Left hindlimb (tissue), 1 donor: ENCODE data around the gene F12.
"Not testable (repeated sequence)": the region's sequence is repeated elsewhere in the genome, so short reads cannot be mapped to it uniquely, and the experiment has no call there.

Source experiments
- DNase-seq: peaks from one replicate; pipeline ENCODE4 v3.0.0-alpha.2; 2018

F12 gene

GRCh38 chr5:177432143-177432838 lies 22.9 kb upstream of the F12 start:
- no peak for DNase-seq

GRCh38 chr5:177431317-177432142 lies 22.2 kb upstream of the F12 start:
- no peak for DNase-seq

GRCh38 chr5:177430972-177431316 lies 21.6 kb upstream of the F12 start:
- DNase-seq, result no peak

GRCh38 chr5:177430140-177430951 lies 21.0 kb upstream of the F12 start:
- no peak for DNase-seq

- no peak for DNase-seq
Measured at GRCh38 chr5:177429248-177430040, 20.1 kb upstream of the F12 start.

GRCh38 chr5:177428574-177429217 lies 19.3 kb upstream of the F12 start:
- no peak for DNase-seq

- no peak for DNase-seq
Measured at GRCh38 chr5:177427919-177428573, 18.7 kb upstream of the F12 start.

- no peak for DNase-seq
Measured at GRCh38 chr5:177427211-177427822, 18.0 kb upstream of the F12 start.

GRCh38 chr5:177426566-177427210 lies 17.3 kb upstream of the F12 start, which contains the start of gene GRK6:
Gene GRK6, plus strand, starts transcription at chr5:177426676. Its CDS starts 170 bp downstream, at chr5:177426846.
- DNase-seq, result no peak

GRCh38 chr5:177425801-177426565 lies 16.6 kb upstream of the F12 start:
- DNase-seq, result peak; percentile 100

- no peak for DNase-seq
Measured at GRCh38 chr5:177425196-177425800, 15.9 kb upstream of the F12 start.

GRCh38 chr5:177423671-177424070 lies 14.3 kb upstream of the F12 start:
- no peak for DNase-seq

GRCh38 chr5:177421062-177421798 lies 11.9 kb upstream of the F12 start:
- DNase-seq, result no peak

- not testable (repeated sequence) for DNase-seq
Measured at GRCh38 chr5:177420472-177420871, 11.1 kb upstream of the F12 start.

GRCh38 chr5:177419046-177419445 lies 9.7 kb upstream of the F12 start:
- no peak for DNase-seq

- not testable (repeated sequence) for DNase-seq
Measured at GRCh38 chr5:177417081-177417480, 7.7 kb upstream of the F12 start.

GRCh38 chr5:177414481-177414880 lies 5.1 kb upstream of the F12 start:
- DNase-seq, result no peak

GRCh38 chr5:177412603-177413233 lies 3.4 kb upstream of the F12 start:
- no peak for DNase-seq
